Stimulated activated CD8-positive, alpha-beta memory T cell treated with anti-CD3 and anti-CD28 coated beads, Interleukin-12 subunit alpha, Interleukin-12 subunit beta, amount 100 ng/mL, for 1 hour (primary cell): ENCODE results near the gene SPATA6L.

Source experiments
- DNase-seq: peaks from one replicate; pipeline ENCODE4 v3.0.0-alpha.2; 2020; ENCODE audit warnings: low read depth

SPATA6L gene

DNA sequence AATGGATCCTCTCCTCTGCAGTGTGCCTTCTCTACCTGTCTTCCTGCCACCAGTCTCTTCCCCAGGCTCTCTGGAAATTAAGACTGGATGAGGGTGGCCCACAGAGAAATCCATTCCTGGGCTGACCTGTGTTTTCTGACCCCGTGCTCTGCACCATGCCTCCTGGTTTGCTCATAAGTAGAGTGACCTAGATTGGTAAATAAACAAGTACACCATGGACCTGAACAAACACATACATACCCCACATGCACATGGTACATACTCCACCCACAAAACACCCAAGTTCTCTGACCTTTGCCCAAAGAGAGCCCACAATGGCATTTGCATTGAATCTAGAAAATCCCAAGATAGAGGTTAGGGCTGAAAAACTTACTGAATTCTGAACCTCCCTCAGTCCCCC is 81.6 kb downstream of the SPATA6L start:
- DNase-seq, result no peak

DNA sequence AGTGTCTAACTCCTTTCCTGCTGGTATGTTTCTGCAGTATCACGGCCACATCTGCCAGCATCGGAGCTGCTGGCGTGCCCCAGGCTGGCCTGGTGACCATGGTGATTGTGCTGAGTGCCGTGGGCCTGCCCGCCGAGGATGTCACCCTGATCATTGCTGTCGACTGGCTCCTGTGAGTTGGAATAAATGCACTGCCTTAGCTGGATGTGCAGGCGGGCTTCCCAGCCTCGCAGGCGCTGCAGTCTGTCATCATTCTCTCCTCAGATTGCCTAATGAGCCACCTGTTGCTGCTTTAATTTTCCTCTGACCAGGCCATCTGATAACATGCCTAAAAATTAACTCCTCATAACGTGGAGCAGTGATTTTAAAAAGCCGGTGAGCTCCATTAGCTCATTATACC is 83.3 kb downstream of the SPATA6L start:
- DNase-seq, result no peak

DNA sequence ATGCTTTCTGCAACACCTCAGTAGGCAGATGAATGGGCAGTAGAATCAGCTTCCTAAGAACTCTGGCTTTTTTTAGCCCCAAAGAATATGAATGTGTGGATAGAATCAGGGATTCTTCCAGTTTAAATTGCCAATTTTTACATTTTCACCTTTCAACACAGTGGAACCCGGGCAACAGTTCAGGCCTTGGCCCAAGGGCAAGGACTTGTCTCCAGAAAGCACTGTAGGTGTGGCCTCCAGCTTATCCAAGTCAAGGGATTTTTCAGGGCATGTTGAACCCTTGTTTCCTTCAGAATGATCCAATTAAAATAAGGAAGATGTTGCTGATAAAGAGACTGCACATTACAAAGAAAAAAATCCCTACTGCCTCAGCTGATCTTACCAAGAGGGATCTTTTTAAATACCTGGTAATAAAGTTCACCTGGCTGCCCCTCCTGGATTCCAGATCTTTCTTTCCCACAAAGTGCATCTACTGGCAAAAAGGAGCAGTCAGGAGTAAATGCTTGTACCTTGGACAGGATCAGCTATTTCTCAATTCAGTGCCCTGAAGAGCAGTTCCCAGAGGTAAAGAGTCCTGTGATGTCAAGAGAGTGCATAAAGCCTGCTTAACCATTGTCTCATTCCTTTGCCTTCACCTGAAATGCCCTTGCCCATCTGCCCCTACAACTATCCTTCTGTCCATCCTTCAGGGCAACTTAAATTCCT is 84.3 kb downstream of the SPATA6L start:
- no peak for DNase-seq

DNA sequence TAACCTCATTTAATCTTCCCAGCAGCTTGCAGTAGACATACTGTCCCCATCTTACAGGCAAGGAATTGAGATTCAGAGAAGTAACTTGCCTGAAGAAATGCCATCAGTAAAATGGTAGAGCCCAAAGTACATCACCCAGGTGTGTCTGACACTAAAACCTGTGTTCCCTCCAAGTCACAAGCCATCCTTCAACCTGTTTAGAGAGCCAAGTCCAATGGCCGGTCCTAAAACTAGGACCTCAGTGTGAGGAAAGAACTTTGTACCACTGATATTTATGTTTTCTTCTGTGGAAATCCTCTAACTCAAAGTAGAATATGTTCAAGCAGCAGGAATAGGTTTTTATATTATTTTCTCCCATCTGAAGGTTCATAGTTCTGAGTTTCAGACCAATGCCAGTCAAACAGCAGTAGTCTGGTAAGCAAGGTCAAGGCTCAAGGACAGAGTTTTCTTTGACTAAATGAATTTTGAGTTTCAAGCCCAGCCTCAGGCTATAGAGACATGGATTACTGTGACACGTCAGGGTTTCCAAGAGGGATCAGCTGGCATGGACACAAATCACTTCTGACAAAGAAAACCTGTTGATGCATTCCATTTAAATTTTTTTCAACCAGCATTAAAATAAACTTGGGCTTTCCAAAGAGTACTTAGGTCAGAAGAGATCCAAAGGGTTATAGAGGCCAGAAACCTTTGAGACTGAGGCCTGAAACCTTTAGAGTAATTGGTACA is 85.1 kb downstream of the SPATA6L start:
- DNase-seq, result no peak

DNA sequence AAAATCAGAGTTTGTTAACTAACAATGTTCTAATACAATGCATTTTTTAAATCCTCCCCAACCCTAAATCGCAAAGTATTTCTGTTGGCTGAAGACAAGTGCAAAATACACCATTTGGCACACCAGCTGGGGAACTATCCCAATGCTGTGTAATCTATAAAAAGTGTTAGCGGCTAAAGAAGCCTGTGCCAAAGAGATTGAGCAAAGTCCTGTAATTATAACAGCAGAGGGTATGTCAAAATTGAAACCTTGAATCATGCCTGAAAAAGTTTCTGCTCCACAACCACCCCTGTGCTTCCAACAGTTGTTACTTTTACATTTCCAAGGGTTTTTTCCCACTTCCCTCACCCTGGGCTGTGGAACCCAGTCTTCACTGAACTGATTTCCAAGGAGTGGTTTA is 87.3 kb downstream of the SPATA6L start:
- DNase-seq, result no peak

DNA sequence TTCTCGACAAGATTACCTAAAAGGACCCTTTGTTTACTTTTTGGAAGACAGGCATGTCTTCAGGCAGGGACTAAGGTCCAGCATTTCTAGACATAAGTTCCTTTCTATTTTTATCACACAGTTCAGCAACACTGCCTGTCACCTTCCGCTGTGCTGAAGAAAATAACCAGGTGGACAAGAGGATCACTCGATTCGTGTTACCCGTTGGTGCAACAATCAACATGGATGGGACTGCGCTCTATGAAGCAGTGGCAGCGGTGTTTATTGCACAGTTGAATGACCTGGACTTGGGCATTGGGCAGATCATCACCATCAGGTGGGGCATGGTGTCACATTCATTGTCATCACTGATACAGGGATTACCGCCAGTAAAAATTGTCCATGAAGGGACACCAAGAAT is 89.8 kb downstream of the SPATA6L start:
- no peak for DNase-seq

DNA sequence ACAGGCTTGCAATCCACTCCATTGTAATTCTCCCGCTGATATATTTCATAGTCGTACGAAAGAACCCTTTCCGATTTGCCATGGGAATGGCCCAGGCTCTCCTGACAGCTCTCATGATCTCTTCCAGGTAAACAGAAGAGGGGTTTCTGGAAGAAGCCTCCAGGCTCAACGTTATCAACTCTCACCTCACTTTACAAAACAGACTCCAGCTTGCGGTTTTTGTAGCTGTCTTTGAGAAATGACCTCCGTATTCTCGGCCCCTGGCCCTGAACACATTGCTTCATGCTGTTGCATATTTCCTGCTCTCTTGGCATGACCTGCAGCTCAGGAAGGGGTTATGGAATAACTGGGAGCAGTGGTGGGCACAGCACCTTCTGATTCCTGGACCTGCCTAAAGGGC is 90.3 kb downstream of the SPATA6L start:
- DNase-seq, result no peak

DNA sequence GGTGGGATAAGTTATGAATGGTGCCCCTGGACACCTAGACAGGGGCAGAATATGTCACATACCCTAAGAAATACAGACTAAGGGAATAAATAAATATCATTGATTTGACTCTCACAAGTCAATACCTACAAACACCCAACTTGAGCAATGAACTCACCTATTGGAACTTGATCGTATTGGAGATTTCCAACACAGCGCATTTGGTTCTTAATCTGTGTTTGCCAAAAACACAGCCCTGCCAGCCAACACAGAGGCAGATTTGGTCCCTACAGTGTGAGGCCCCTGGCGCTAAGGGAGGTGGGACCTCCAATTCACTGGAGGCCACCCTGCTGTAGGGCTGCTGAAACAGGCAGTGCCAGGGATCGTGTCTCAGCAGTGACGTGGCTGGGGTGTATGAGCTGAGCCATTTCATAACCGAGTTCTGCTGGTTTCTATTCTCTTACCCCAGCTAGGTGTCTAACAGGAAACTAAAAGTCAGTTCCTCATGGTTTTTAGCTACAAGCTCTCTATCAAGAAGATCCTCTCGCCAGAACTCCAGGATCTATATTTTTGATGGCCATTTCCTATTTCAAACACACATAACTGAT is 91.5 kb downstream of the SPATA6L start:
- no peak for DNase-seq

DNA sequence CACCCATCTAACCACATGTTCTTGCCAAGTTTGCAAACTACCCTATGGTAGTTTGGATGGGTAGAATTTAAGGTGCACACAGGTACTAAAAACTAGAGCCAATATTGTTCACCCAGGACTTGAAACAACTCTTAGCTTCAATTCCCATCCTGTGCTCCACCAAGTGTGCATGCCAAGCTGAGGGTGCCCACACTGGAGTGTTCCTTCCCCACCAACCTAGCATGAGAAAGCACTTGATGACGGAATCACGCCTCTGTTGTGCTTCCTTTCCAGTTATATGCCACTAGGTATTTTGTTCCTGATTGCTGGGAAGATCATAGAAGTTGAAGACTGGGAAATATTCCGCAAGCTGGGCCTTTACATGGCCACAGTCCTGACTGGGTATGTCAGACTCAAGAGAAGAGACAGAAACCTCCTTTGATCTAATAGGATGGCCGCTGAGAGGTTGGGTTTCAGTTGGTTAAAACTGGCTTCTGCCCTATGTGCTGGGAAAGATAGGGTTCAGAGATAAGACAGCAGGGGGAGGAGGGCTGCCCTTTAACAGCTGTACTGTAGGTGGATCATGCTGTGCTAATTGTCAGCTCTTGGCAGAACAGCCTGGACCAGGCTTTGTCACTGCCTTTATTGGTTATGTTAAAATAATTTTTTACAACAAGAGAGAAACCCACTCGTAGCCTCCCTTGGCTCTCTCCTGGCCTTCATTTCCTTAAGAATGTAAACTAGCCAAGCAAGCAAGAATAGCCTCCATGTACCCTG is 92.5 kb downstream of the SPATA6L start:
- no peak for DNase-seq

DNA sequence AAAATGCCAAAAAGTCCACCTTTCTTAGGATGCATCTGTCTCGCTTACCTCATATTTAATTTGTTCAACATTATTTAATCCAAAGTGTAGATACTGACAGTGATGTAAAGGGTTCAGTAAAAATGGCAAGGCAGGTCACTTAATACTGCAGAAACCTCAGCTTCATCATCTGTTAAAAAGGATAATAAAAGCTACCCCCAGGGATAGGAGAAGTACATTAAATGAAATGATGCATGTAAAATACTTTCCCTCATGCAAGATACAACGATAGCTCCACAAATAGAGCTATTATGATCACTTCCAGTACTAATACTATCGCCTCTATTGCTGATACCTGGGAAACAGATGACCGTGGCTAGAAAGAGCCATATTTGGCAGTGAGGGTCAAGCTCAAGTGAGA is 93.1 kb downstream of the SPATA6L start:
- DNase-seq, result no peak

DNA sequence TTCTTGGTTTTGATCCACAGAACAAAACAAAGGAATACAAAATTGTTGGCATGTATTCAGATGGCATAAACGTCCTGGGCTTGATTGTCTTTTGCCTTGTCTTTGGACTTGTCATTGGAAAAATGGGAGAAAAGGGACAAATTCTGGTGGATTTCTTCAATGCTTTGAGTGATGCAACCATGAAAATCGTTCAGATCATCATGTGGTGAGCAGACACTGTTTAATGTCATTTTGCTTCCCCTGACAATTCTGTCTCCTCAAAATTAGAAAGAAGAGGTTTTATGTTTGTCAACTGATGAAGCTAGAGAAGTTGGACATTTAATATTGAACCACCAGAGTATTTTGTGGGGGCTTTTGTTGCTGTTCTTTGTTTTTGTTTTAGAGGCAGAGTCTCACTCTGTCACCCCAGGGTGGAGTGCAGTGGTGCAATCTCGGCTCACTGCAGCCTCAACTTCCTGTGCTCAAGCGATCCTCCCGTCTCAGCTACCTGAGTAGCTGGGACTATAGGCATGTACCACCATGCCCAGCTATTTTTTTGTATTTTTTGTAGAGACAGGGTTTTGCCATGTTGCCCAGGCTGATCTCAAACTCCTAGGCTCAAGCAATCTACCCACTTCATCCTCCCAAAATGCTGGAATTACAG is 94.0 kb downstream of the SPATA6L start:
- no peak for DNase-seq

DNA sequence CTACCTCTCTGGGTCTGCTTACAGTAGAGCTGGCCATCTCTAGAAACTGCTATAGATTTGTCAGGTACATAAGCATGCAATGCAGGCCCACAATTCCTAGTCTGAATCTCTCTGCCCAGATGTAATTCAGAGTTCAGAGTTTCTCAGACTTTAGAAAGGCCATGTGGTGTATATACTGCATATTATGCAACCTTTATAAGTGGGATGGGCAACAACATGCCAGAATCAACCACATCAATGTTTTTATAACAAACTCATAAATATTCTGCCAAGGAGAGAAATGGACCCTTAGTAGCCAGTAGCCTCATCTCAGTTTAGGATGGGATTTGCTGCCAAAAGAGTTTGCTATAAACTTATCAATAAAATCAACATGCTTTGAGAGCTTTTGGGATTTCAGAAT is 97.2 kb downstream of the SPATA6L start:
- no peak for DNase-seq

DNA sequence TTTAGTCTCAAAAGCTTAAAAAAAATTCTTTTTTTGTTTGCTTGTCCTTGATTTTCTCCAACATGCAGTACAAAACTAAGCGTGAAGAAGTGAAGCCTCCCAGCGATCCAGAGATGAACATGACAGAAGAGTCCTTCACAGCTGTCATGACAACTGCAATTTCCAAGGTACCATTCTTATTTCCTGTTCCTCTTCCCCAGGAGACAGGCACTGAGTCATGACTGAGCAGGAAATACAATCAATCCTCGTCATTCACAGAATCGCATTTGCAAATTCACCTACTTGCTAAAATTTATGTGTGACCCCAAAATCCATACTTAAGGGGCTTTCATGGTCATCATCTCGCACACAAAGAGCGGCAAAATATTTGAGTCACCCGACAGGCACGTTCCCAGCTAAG is 98.7 kb downstream of the SPATA6L start:
- DNase-seq, result no peak

DNA sequence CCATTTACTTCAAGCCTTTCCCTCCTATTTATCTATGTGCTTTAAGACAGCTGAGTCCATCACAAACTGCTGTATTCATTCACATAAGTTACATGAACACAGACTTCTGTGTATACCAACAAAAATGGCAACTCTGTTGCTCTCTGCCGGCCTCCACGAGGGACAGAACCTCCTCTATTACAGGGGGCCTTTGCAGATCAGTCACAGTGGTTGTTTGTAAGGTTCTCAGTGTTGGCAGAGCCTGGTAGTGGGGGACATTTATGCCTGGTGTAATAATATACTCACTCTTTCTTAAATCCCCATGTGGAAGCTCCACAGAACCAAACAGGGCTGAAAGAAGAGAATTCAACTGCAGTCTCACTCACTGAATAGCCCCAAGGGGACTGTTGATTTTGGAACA is 99.5 kb downstream of the SPATA6L start:
- DNase-seq, result no peak

DNA sequence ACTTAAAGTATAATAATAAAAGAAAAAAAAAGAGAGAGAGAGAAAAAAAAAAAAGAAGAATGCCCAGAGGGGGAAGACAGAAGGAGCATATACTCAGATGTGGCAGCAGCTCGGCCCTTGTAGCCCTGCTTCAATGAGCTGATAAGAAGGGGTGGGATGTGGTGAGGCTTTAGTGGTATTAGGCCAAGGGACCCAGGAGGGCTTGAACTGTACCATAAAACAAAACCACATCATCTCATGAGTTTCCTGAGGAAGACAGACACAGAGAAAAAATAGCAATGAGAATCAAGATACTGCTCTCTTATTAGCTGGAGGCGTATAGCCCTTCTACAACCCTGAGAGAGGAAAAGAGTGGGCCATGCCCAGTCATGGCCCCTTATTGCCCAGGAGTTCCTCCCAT is 103.2 kb downstream of the SPATA6L start:
- no peak for DNase-seq

DNA sequence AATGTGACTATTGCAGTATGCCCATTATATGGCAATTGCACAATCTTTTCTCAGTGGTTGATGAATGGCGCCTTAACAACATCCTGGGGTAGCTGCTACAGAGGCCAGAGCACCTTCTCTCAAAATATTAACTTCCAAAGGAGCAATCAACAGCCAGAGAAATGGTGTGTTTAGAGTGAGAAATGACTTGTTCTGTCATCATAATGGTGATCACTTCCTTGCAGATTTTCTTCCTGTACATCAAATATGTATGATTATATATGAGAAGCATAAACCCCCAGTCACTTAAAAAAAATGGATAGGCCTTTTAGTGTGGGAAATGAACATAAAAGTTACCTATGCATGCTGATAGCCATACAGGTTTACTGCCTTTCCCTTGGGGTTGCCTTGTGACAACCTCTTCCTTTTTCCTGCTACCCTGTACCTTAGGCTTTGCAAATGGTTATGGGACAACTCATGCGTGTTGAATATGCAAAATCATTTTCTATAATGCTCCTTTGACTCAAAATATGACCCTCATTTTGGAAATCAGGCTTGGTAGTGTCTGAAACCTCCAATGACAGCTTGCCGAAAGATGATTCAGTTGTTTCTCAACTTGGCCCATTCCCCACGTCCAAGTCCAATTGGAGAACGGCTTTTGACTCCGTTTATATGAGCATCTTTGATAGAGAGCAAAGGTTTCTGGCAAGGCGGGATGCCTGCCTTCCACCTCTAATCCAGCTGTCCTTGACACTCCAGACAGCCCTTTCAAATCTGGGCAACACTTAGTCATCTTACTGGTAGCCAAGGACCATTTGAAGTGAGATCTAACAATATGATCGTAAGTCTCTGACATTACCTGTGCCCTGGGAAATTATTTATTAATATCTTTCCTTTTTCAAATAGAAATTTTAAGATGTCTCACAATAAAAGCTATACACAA is 106.8 kb downstream of the SPATA6L start:
- DNase-seq, result no peak

DNA sequence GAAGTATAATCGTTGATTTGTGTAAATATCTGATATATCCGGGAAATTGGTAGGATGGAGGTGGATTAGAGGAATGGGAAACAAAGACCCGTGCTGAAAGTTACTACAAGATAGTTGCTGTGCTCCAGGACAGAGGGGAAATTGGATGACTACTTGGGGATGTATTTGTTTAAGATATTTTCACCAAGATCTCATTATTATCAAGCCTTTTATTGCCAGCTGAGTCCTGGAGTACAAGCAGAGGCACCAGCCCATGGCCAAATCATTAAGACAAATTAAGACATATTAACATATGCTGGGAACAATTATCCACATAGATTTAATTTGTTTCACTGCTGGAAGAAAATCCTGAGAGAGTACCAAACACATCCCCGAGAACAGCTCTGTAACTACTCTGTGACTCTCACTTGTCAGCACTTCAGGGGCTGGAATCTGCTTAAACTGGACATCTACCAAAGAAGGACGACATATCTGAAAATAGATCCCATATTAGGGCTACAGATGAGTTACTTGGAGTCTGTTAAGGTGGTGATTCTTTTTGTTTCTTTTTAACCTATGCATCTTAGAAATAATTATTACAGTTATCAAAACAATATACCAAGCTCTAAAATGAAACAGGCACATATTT is 107.8 kb downstream of the SPATA6L start:
- no peak for DNase-seq

DNA sequence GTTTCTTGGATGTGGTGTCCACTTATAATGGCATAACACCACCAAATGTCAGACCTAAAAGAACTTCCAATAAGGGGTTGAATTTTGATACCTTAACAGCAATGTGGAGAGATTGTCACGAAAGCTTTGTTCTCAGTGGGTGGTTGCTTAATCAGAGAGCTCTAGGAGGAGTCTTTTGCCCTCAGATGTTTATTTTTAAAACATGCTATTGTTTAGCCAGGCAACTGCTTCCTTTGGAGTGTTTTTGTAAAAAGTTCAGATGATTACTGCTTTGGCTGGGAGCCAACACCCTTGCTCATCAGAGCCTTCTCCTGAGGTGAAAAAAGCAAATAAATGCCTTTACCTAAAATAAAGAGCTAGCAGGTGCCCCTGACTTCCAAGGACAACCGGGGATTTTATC is 111.0 kb downstream of the SPATA6L start:
- DNase-seq, result no peak

DNA sequence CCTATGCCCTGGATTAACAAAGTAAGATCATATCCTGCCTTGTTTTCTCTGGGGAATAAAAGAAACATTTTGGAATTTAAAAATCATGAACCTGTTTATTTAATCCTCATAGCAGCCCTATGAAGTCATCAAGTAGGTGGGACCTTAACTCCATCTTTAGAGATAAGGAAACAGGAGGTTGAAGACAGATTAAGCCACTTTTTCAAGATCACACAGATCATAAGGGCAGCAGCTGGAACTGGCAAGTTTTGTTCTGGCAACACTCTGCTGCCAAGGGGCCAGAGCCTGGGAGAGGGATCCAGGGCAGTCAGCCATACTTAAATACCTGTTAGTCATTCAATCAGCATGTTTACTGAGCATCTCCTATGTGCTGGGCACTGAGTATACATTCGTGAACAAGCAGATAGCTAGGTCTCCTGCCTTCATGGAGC is 112.3 kb downstream of the SPATA6L start:
- no peak for DNase-seq

DNA sequence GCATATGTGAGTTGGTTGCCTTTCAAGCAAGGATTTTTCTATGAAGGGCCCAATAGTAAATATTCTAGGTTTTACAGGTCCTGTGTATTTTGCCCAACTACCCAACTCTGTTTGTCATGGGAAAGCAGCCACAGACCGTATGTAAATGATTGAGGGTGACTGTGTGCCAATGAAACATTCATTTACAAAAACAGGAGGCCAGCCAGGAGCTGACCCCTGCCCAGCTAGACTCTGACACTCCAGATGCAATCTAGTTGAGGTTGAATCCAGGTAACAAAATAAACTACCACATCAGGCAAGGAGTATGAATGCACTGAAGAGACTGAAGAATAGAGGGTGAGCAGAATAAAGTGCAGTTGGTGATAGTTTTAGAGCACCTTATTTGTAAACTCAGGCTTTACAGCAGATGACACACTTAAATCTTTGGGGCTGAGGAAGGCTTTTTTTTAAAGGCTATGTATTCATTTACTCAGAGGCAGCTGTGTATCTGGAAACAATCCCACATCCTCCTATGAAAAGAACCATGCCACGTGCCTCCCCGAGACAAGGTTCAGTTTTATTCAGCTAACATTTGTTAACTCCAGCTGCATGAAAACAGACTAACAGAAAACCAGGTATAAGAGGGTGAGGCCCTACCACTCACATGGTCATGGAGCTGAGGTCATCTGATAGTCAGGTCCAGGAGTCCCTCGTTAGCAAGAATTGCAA is 115.3 kb downstream of the SPATA6L start:
- no peak for DNase-seq
